T-cell (primary cell): ENCODE measurements around the gene OLFML1. TPM values are rescaled to one million over a fixed set of nuclear protein-coding genes. Genes with fewer than 3 reads are reported as not detected.
A peak's percentile ranks its signal among the peaks of the same experiment; 100 is the strongest.

Experiments used
- ATAC-seq, 4 experiments: fragments of 200-7000 bp in 3 of 4; fragments of 150-1000 bp in 1 of 4; cut with Tn5 transposase; replicated peaks in 1 of 4; 1 replicate in 3 of 4; 2 replicates in 1 of 4; pipeline ENCODE4 v1.10.0; 2021; ENCODE audit warnings: moderate library complexity in 3 of 4, mild to moderate bottlenecking in 2 of 4, moderate number of reproducible peaks in 1 of 4
- CTCF ChIA-PET, 2 donors: fragments of 300-600 bp; sonication (Branson Sonifier 250); formaldehyde crosslinking; loops; one replicate each; lab custom pipeline; 2022; ENCODE audit warnings: antibody characterized with exemption in 2 of 2; lab: Charles Lee
- POLR2A ChIA-PET, 2 donors: fragments of 300-600 bp; sonication (Branson Sonifier 250); formaldehyde crosslinking; loops; one replicate each; lab custom pipeline; 2022; ENCODE audit warnings: antibody characterized with exemption in 2 of 2; lab: Charles Lee
- DNase-seq, 35 experiments: peaks; one replicate each; pipeline versions ENCODE4 v3.0.0 to v3.0.0-alpha.2; 2013 to 2023
- H3K27ac ChIP-seq: one replicate; pipeline ENCODE4 v1.5.1; 2013; ENCODE audit warnings: low read length
- H3K27me3 ChIP-seq, 2 experiments: replicated peaks in 1 of 2; 1 replicate in 1 of 2; 2 replicates in 1 of 2; pipeline versions ENCODE4 v1.6.1 to v1.7.0; 2013; ENCODE audit warnings: low read length in 1 of 2, mixed read lengths in 1 of 2; ENCODE audit not compliant: control insufficient read depth in 2 of 2, insufficient read depth in 2 of 2; ENCODE audit errors: extremely low read depth in 1 of 2
- H3K36me3 ChIP-seq, 2 donors: 1 replicate in 1 of 2; 2 replicates in 1 of 2; pipeline versions ENCODE4 v1.6.1 to v1.7.0; 2013; ENCODE audit warnings: low read length in 1 of 2; ENCODE audit not compliant: control insufficient read depth in 2 of 2, insufficient read depth in 1 of 2; ENCODE audit errors: extremely low read depth in 1 of 2
- H3K4me1 ChIP-seq, 2 experiments: 1 replicate in 1 of 2; 2 replicates in 1 of 2; pipeline versions ENCODE4 v1.6.1 to v1.7.0; 2013; ENCODE audit warnings: low read length in 2 of 2, mixed read lengths in 1 of 2; ENCODE audit not compliant: insufficient read depth in 2 of 2, control insufficient read depth in 1 of 2; ENCODE audit errors: extremely low read depth in 1 of 2
- H3K4me3 ChIP-seq, 2 donors: 1 replicate in 1 of 2; 2 replicates in 1 of 2; pipeline versions ENCODE4 v1.5.1 to v1.7.0; 2013; ENCODE audit warnings: mild to moderate bottlenecking in 2 of 2, low read length in 1 of 2, moderate library complexity in 1 of 2; ENCODE audit not compliant: control insufficient read depth in 1 of 2; ENCODE audit errors: extremely low read depth in 1 of 2
- H3K9me3 ChIP-seq: 2 replicates; pipeline ENCODE4 v1.7.0; 2013
- H3K27ac Mint-ChIP-seq, 2 donors: one replicate each; pipeline ENCODE4 v1.8.0; 2020 to 2021; ENCODE audit warnings: mild to moderate bottlenecking in 2 of 2, mixed read lengths in 2 of 2
- H3K27me3 Mint-ChIP-seq, 2 donors: one replicate each; pipeline ENCODE4 v1.8.0; 2021 to 2022; ENCODE audit warnings: mixed read lengths in 2 of 2
- H3K36me3 Mint-ChIP-seq: one replicate; pipeline ENCODE4 v1.8.0; 2021; ENCODE audit warnings: mixed read lengths
- H3K4me1 Mint-ChIP-seq, 3 donors: one replicate each; pipeline ENCODE4 v1.8.0; 2020 to 2022; ENCODE audit warnings: mixed read lengths in 3 of 3, mild to moderate bottlenecking in 1 of 3
- H3K4me3 Mint-ChIP-seq, 3 donors: one replicate each; pipeline ENCODE4 v1.8.0; 2020 to 2022; ENCODE audit warnings: mild to moderate bottlenecking in 3 of 3, mixed read lengths in 3 of 3, moderate library complexity in 3 of 3
- H3K9me3 Mint-ChIP-seq, 3 donors: one replicate each; pipeline ENCODE4 v1.8.0; 2020 to 2022; ENCODE audit warnings: mixed read lengths in 3 of 3
- WGBS: methylation state at CpG from one replicate; pipeline ENCODE4 v1.1.5; 2013; ENCODE audit warnings: missing lambda C conversion rate; ENCODE audit not compliant: insufficient coverage; 5-methylcytosine and 5-hydroxymethylcytosine counted together
- total RNA-seq, 35 experiments: library from RNA in 6 of 35; stranded (reverse) in 6 of 35; fragments of 120-200 nt in 1 of 35; gene quantifications; one replicate each; pipeline versions ENCODE4 v1.2.1 to v1.2.4 and lab custom pipeline; 2013 to 2026

The OLFML1 gene
- total RNA-seq, 5 donors from 2014 or later (not counting 1 experiment from before 2014, with no cell fraction given) = 0.16 TPM; not detected in 4

- POLR2A ChIA-PET = no interaction called here
These were observed 42.6 kb upstream of the OLFML1 start for GRCh38 chr11:7442588-7443215.

GRCh38 chr11:7444091-7444981 lies 41.0 kb upstream of the OLFML1 start:
- H3K27me3 Mint-ChIP-seq = peaks cover 0 to 3% of the 10 kb centered on the region in 2 donors
- H3K27ac ChIP-seq = no peak overlapping the region
- no peak overlapping the region for H3K4me3 Mint-ChIP-seq
- no peak overlapping the region for H3K4me3 ChIP-seq
- ATAC-seq (no peak), DNase-seq (no peak)
- H3K27me3 ChIP-seq = peaks cover 0 to 12% of the 10 kb centered on the region in 2 experiments
- ChIA-PET POLR2A (no interaction called here), CTCF (interaction anchor here in 1 of 2 donors (5.2 kb wide), 1 partner anchor 346 kb away, joined by 41 read pairs; no protein-coding TSS in a partner anchor)
- peaks cover 0 to under 1% (median 0%) of the 10 kb centered on the region in 3 donors for H3K4me1 Mint-ChIP-seq
- H3K36me3 Mint-ChIP-seq = no peaks in the 10 kb centered on the region
- H3K9me3 Mint-ChIP-seq = no peaks in the 10 kb centered on the region
- no peaks in the 10 kb centered on the region for H3K4me1 ChIP-seq
- no peaks in the 10 kb centered on the region for H3K36me3 ChIP-seq
- WGBS = 81% methylated on average over 4 of the region's 6 CpGs
- H3K27ac Mint-ChIP-seq = no peak overlapping the region
- H3K9me3 ChIP-seq = no peaks in the 10 kb centered on the region

More at GRCh38 chr11:7442588-7443215, 42.6 kb upstream of the OLFML1 start:
- Histone ChIP-seq H3K4me3 (no peak overlapping the region), H3K9me3 (no peaks in the 10 kb centered on the region), H3K27ac (no peak overlapping the region), H3K36me3 (no peaks in the 10 kb centered on the region), H3K27me3 (peaks cover 0 to 10% of the 10 kb centered on the region in 2 experiments), H3K4me1 (peaks cover 0 to 4% of the 10 kb centered on the region in 2 experiments)
- Mint-ChIP-seq H3K27me3 (peaks cover 0 to 3% of the 10 kb centered on the region in 2 donors), H3K27ac (no peak overlapping the region), H3K36me3 (no peaks in the 10 kb centered on the region), H3K9me3 (no peaks in the 10 kb centered on the region), H3K4me1 (peaks cover 0 to 8% (median 3%) of the 10 kb centered on the region in 3 donors), H3K4me3 (no peak overlapping the region)
- CTCF ChIA-PET = interaction anchor here (0.6 to 5.2 kb wide), 10 partner anchors 12 to 1060 kb away, joined by 3 to 41 read pairs (median 4); no protein-coding TSS in a partner anchor
- DNase-seq = peak; percentile 17 to 77 (median 56)
- WGBS = 7% methylated on average over 4 of the region's 6 CpGs
- ATAC-seq = peak; percentile 65 to 81 (median 70)

GRCh38 chr11:7445564-7445963 lies 39.7 kb upstream of the OLFML1 start:
- ChIA-PET POLR2A (no interaction called here), CTCF (no interaction called here)

GRCh38 chr11:7448201-7448600 lies 37.1 kb upstream of the OLFML1 start:
- Histone ChIP-seq H3K27me3 (peaks cover 0 to 12% of the 10 kb centered on the region in 2 experiments), H3K36me3 (no peaks in the 10 kb centered on the region), H3K9me3 (no peaks in the 10 kb centered on the region), H3K27ac (no peak overlapping the region), H3K4me1 (no peaks in the 10 kb centered on the region), H3K4me3 (no peak overlapping the region)
- ATAC-seq = no peak
- ChIA-PET POLR2A (interaction anchor here in 1 of 2 donors (0.6 kb wide), 1 partner anchor 47 kb away, joined by 3 read pairs; no protein-coding TSS in a partner anchor), CTCF (no interaction called here)
- H3K27ac Mint-ChIP-seq = no peak overlapping the region
- no peaks in the 10 kb centered on the region for H3K36me3 Mint-ChIP-seq
- H3K9me3 Mint-ChIP-seq = no peaks in the 10 kb centered on the region
- H3K4me3 Mint-ChIP-seq = no peak overlapping the region
- 91% methylated on average over 7 of the region's 12 CpGs for WGBS
- H3K27me3 Mint-ChIP-seq = peaks cover 0 to 3% of the 10 kb centered on the region in 2 donors
- no peak for DNase-seq
- H3K4me1 Mint-ChIP-seq = no peaks in the 10 kb centered on the region

More at GRCh38 chr11:7445564-7445963, 39.7 kb upstream of the OLFML1 start:
- DNase-seq = no peak
- Histone ChIP-seq H3K4me1 (no peaks in the 10 kb centered on the region), H3K36me3 (no peaks in the 10 kb centered on the region), H3K27me3 (peaks cover 0 to 12% of the 10 kb centered on the region in 2 experiments), H3K9me3 (no peaks in the 10 kb centered on the region), H3K4me3 (no peak overlapping the region), H3K27ac (no peak overlapping the region)
- H3K27me3 Mint-ChIP-seq = peaks cover 0 to 3% of the 10 kb centered on the region in 2 donors
- no peak overlapping the region for H3K27ac Mint-ChIP-seq
- no peaks in the 10 kb centered on the region for H3K9me3 Mint-ChIP-seq
- no peaks in the 10 kb centered on the region for H3K4me1 Mint-ChIP-seq
- 89% methylated on average over 5 of the region's 5 CpGs for WGBS
- no peak overlapping the region for H3K4me3 Mint-ChIP-seq
- no peaks in the 10 kb centered on the region for H3K36me3 Mint-ChIP-seq
- no peak for ATAC-seq

- 100% methylated on average over 1 of the region's 3 CpGs for WGBS
- Histone ChIP-seq H3K27me3 (peaks cover 0 to 6% of the 10 kb centered on the region in 2 experiments), H3K9me3 (no peaks in the 10 kb centered on the region), H3K36me3 (no peaks in the 10 kb centered on the region), H3K27ac (no peak overlapping the region), H3K4me3 (no peak overlapping the region), H3K4me1 (no peaks in the 10 kb centered on the region)
- Mint-ChIP-seq H3K4me1 (no peaks in the 10 kb centered on the region), H3K4me3 (no peak overlapping the region), H3K9me3 (no peaks in the 10 kb centered on the region), H3K36me3 (no peaks in the 10 kb centered on the region), H3K27ac (no peak overlapping the region), H3K27me3 (peaks cover 0 to 3% of the 10 kb centered on the region in 2 donors)
- CTCF ChIA-PET = no interaction called here
- POLR2A ChIA-PET = no interaction called here
- ATAC-seq = no peak
- no peak for DNase-seq
These were observed 36.0 kb upstream of the OLFML1 start for GRCh38 chr11:7449211-7449840.

- no peaks in the 10 kb centered on the region for H3K9me3 Mint-ChIP-seq
- POLR2A ChIA-PET = no interaction called here
- no peak for ATAC-seq
- 92% methylated on average over 3 of the region's 4 CpGs for WGBS
- Histone ChIP-seq H3K4me3 (no peak overlapping the region), H3K36me3 (no peaks in the 10 kb centered on the region), H3K27me3 (peaks cover 0 to 2% of the 10 kb centered on the region in 2 experiments), H3K4me1 (no peaks in the 10 kb centered on the region), H3K9me3 (no peaks in the 10 kb centered on the region), H3K27ac (no peak overlapping the region)
- no peak overlapping the region for H3K27ac Mint-ChIP-seq
- H3K36me3 Mint-ChIP-seq = no peaks in the 10 kb centered on the region
- H3K4me1 Mint-ChIP-seq = no peaks in the 10 kb centered on the region
- no peak for DNase-seq
- CTCF ChIA-PET = interaction anchor here (1.2 to 1.4 kb wide), 2 partner anchors 11 to 13 kb away, joined by 3 to 5 read pairs; no protein-coding TSS in a partner anchor
- H3K27me3 Mint-ChIP-seq = peaks cover 0 to 3% of the 10 kb centered on the region in 2 donors
- no peak overlapping the region for H3K4me3 Mint-ChIP-seq
These were observed 35.5 kb upstream of the OLFML1 start for GRCh38 chr11:7449841-7450214.
